ENCODE data around the gene DPH7.

DPH7 gene

DNA sequence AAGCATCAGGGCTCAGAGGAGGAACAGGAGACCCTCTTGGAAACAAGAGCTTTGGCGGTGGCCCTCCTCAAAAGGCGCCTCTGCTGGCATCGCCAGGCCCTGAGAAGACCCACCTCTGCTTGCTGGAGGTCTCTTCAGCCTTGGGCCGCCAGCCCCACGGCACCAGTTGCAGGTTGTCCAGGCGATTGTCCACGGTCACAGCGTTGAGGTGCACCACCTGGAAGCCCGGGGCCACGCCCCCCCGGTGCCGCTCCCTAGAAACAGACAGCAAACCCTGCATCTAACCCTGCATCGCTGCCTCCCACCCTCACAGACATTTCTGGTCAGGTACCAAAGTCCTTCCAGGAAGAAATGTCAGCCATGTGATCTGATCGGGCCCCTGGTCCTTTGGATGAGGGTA is 8.1 kb upstream of the DPH7 start:
- Histone ChIP-seq H3K9me3 (ENCODE audit: insufficient read depth, low read depth, low read length) (no peaks in the 10 kb centered on the region), H3K36me3 (ENCODE audit: insufficient read depth, low read length) (peaks cover 3% of the 10 kb centered on the region; the same call in 1 of the 2 replicates), H4K20me1 (ENCODE audit: insufficient read depth, low read length, poor library complexity, severe bottlenecking) (peaks cover 16% of the 10 kb centered on the region), H3K4me3 (ENCODE audit: low read length, poor library complexity, severe bottlenecking) (no peak overlapping the region), H3K9ac (ENCODE audit: low read depth, low read length, poor library complexity, severe bottlenecking) (no peak overlapping the region), H3F3A (ENCODE audit: low read depth) (no peaks in the 10 kb centered on the region), H3K79me2 (ENCODE audit: insufficient read depth, low read length) (peaks cover 28% of the 10 kb centered on the region), H3K27me3 (ENCODE audit: insufficient read depth, low read length, poor library complexity, severe bottlenecking) (no peaks in the 10 kb centered on the region), H3K4me2 (ENCODE audit: low read depth, low read length, poor library complexity, severe bottlenecking) (no peak overlapping the region), H3K9me2 (replicated peaks; ENCODE audit: low read depth, low read length) (no peaks in the 10 kb centered on the region), H3K4me1 (ENCODE audit: insufficient read depth, low read length, poor library complexity, severe bottlenecking) (peaks cover 15% of the 10 kb centered on the region), H2AFZ (ENCODE audit: low read length) (no peak overlapping the region)
- no peak for TF ChIP-seq EZH2phosphoT487 (IDR thresholded peaks at IDR 0.05; ENCODE audit: borderline replicate concordance)
- TF ChIP-seq, protein P1, sequence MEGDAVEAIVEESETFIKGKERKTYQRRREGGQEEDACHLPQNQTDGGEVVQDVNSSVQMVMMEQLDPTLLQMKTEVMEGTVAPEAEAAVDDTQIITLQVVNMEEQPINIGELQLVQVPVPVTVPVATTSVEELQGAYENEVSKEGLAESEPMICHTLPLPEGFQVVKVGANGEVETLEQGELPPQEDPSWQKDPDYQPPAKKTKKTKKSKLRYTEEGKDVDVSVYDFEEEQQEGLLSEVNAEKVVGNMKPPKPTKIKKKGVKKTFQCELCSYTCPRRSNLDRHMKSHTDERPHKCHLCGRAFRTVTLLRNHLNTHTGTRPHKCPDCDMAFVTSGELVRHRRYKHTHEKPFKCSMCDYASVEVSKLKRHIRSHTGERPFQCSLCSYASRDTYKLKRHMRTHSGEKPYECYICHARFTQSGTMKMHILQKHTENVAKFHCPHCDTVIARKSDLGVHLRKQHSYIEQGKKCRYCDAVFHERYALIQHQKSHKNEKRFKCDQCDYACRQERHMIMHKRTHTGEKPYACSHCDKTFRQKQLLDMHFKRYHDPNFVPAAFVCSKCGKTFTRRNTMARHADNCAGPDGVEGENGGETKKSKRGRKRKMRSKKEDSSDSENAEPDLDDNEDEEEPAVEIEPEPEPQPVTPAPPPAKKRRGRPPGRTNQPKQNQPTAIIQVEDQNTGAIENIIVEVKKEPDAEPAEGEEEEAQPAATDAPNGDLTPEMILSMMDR (conservative IDR thresholded peaks at IDR 0.05; ENCODE audit: low read length) = no peak

DNA sequence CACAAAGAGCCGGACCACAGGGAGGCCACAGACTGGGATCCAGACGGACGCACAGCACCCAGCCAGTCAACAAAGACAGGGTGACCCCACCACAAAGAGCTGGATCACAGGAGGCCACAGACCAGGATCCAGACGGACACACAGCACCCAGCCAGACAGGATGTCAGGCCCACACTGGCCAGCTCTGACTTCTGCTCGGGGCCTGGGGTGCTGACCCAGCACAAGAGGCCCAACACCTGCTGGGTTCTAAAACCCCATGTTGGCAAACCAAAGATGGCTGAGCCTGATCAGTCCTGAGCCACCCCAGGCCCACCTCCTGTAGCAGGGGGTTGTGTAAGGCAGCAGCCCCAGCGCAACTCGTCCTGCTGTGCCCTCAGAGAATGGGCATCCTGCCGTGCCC is 5.2 kb upstream of the DPH7 start:
- Histone ChIP-seq H3K9me3 (ENCODE audit: insufficient read depth, low read depth, low read length) (no peaks in the 10 kb centered on the region), H2AFZ (ENCODE audit: low read length) (no peak overlapping the region), H3K9me2 (replicated peaks; ENCODE audit: low read depth, low read length) (no peaks in the 10 kb centered on the region), H4K20me1 (ENCODE audit: insufficient read depth, low read length, poor library complexity, severe bottlenecking) (peaks cover 7% of the 10 kb centered on the region), H3K4me3 (ENCODE audit: low read length, poor library complexity, severe bottlenecking) (no peak overlapping the region), H3K36me3 (ENCODE audit: insufficient read depth, low read length) (peaks cover 3% of the 10 kb centered on the region; the same call in 1 of the 2 replicates), H3K27me3 (ENCODE audit: insufficient read depth, low read length, poor library complexity, severe bottlenecking) (no peaks in the 10 kb centered on the region), H3K79me2 (ENCODE audit: insufficient read depth, low read length) (peaks cover 19% of the 10 kb centered on the region), H3F3A (ENCODE audit: low read depth) (no peaks in the 10 kb centered on the region), H3K9ac (ENCODE audit: low read depth, low read length, poor library complexity, severe bottlenecking) (no peak overlapping the region), H3K4me1 (ENCODE audit: insufficient read depth, low read length, poor library complexity, severe bottlenecking) (peaks cover 13% of the 10 kb centered on the region), H3K4me2 (ENCODE audit: low read depth, low read length, poor library complexity, severe bottlenecking) (no peak overlapping the region)
- TF ChIP-seq, protein P1 (conservative IDR thresholded peaks at IDR 0.05; ENCODE audit: low read length) = no peak
- no peak for TF ChIP-seq EZH2phosphoT487 (IDR thresholded peaks at IDR 0.05; ENCODE audit: borderline replicate concordance)

DNA sequence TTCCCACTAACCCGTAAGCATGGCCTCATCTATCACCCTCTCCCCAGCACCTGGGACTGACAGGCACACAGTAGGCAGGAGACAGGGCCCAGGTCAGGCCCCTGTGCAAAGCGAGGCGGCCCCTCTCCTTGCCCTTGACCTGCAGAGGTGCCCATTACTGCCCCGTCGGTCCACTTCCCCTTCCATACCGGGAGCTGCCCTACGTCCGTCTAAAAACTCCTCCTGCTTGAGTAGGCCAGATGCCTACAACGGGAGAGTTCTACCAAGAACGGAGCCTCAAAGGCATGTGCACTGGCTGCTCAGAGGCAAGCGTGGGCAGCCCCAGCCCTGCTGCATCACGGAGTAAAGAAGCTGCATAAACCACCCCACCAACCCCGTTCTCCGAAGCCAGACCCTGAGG is 4.6 kb upstream of the DPH7 start:
- no peak overlapping the region for H2AFZ ChIP-seq (ENCODE audit: low read length)
- H3K9me2 ChIP-seq (replicated peaks; ENCODE audit: low read depth, low read length) = no peaks in the 10 kb centered on the region
- peaks cover 7% of the 10 kb centered on the region for H4K20me1 ChIP-seq (ENCODE audit: insufficient read depth, low read length, poor library complexity, severe bottlenecking)
- peaks cover 17% of the 10 kb centered on the region; the same call in 1 of the 2 replicates for H3K79me2 ChIP-seq (ENCODE audit: insufficient read depth, low read length)
- no peaks in the 10 kb centered on the region for H3K27me3 ChIP-seq (ENCODE audit: insufficient read depth, low read length, poor library complexity, severe bottlenecking)
- TF ChIP-seq EZH2phosphoT487 (IDR thresholded peaks at IDR 0.05; ENCODE audit: borderline replicate concordance) = no peak
- no peaks in the 10 kb centered on the region for H3K9me3 ChIP-seq (ENCODE audit: insufficient read depth, low read depth, low read length)
- H3K36me3 ChIP-seq (ENCODE audit: insufficient read depth, low read length) = peaks cover 3% of the 10 kb centered on the region; the same call in 1 of the 2 replicates
- H3F3A ChIP-seq (ENCODE audit: low read depth) = no peaks in the 10 kb centered on the region
- peaks cover 7% of the 10 kb centered on the region for H3K4me1 ChIP-seq (ENCODE audit: insufficient read depth, low read length, poor library complexity, severe bottlenecking)
- no peak overlapping the region for H3K9ac ChIP-seq (ENCODE audit: low read depth, low read length, poor library complexity, severe bottlenecking)
- no peak overlapping the region for H3K4me2 ChIP-seq (ENCODE audit: low read depth, low read length, poor library complexity, severe bottlenecking)
- H3K4me3 ChIP-seq (ENCODE audit: low read length, poor library complexity, severe bottlenecking) = no peak overlapping the region

DNA sequence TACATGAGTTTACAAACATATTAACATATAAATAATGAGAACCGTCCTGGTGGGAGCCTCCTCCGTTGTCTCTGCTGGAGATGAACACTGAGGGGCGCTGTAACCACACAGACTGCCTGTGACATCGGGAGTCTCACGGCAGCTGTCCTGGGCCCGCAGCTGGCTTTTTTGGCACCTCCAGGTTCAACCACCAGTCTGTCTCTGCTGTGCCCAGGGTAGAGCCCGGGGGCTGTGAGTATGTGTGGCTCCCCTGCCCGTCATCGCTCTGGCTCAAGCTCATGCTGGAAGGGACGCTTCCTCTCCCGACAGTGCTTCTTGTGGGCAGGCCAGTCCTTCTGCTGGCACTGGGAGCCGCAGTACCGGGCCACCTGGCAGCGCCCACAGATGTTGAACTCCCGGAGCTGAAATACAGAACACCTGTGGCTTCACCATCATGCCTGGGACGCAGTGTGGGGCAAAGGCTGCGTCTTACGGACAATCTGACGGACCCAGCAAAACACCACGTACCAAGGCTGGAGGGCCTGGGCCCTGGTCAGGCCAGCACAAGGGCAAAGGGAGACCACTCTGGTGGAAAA is 3.6 kb upstream of the DPH7 start:
- peaks cover 3% of the 10 kb centered on the region; the same call in 1 of the 2 replicates for H3K36me3 ChIP-seq (ENCODE audit: insufficient read depth, low read length)

More for the DNA sequence above, 3.6 kb upstream of the DPH7 start:
- H3K4me2 ChIP-seq (ENCODE audit: low read depth, low read length, poor library complexity, severe bottlenecking) = no peak overlapping the region
- peaks cover 11% of the 10 kb centered on the region for H3K4me1 ChIP-seq (ENCODE audit: insufficient read depth, low read length, poor library complexity, severe bottlenecking)
- no peaks in the 10 kb centered on the region for H3F3A ChIP-seq (ENCODE audit: low read depth)
- H3K4me3 ChIP-seq (ENCODE audit: low read length, poor library complexity, severe bottlenecking) = no peak overlapping the region
- no peaks in the 10 kb centered on the region for H3K9me3 ChIP-seq (ENCODE audit: insufficient read depth, low read depth, low read length)
- TF ChIP-seq, protein P1 (conservative IDR thresholded peaks at IDR 0.05; ENCODE audit: low read length) = peak; percentile 68
- no peak for TF ChIP-seq EZH2phosphoT487 (IDR thresholded peaks at IDR 0.05; ENCODE audit: borderline replicate concordance)
- no peak overlapping the region for H2AFZ ChIP-seq (ENCODE audit: low read length)
- H4K20me1 ChIP-seq (ENCODE audit: insufficient read depth, low read length, poor library complexity, severe bottlenecking) = peaks cover 12% of the 10 kb centered on the region
- H3K27me3 ChIP-seq (ENCODE audit: insufficient read depth, low read length, poor library complexity, severe bottlenecking) = no peaks in the 10 kb centered on the region
- no peaks in the 10 kb centered on the region for H3K9me2 ChIP-seq (replicated peaks; ENCODE audit: low read depth, low read length)
- peaks cover 17% of the 10 kb centered on the region for H3K79me2 ChIP-seq (ENCODE audit: insufficient read depth, low read length)
- H3K9ac ChIP-seq (ENCODE audit: low read depth, low read length, poor library complexity, severe bottlenecking) = no peak overlapping the region
